GM12878 (cell line): ENCODE measurements around the gene LST1. TPM values are rescaled to one million over a fixed set of nuclear protein-coding genes. Genes with fewer than 3 reads are reported as not detected.
A peak's percentile ranks its signal among the peaks of the same experiment; 100 is the strongest.

ENCODE experiments used
- ATF2 ChIP-seq: IDR thresholded peaks from 2 replicates; pipeline ENCODE4 v1.6.1; 2012; ENCODE audit warnings: low read length, inconsistent platforms
- BCLAF1 ChIP-seq: fragments of 450-650 bp; IDR thresholded peaks from 2 replicates; pipeline ENCODE4 v1.6.1; 2017; ENCODE audit warnings: antibody characterized with exemption, mild to moderate bottlenecking, moderate library complexity
- CREB1 ChIP-seq: IDR thresholded peaks from 2 replicates; pipeline ENCODE4 v1.6.1; 2012; ENCODE audit warnings: low read depth, mild to moderate bottlenecking, inconsistent platforms
- CREM ChIP-seq: IDR thresholded peaks from 2 replicates; pipeline ENCODE4 v1.6.1; 2014; ENCODE audit warnings: antibody characterized with exemption, low read depth
- E2F8 ChIP-seq: fragments of 450-650 bp; IDR thresholded peaks from 2 replicates; pipeline ENCODE4 v1.6.1; 2018; ENCODE audit warnings: mild to moderate bottlenecking, low read depth, moderate library complexity; ENCODE audit not compliant: partially characterized antibody
- EP300 ChIP-seq, 2 experiments: fragments of 150-350 bp in 1 of 2; IDR thresholded peaks; 2 replicates each; pipeline ENCODE4 v1.6.1; 2011 to 2012; ENCODE audit warnings: low read depth in 2 of 2, low read length in 2 of 2, borderline replicate concordance in 1 of 2, improper control_type of control experiment in 1 of 2, inconsistent platforms in 1 of 2; ENCODE audit not compliant: control insufficient read depth in 1 of 2
- EZH2 ChIP-seq: IDR thresholded peaks from 2 replicates; pipeline ENCODE4 v1.6.1; 2012; ENCODE audit warnings: low read depth, mild to moderate bottlenecking, control low read depth, inconsistent platforms, low read length, borderline replicate concordance; ENCODE audit not compliant: control insufficient read depth
- HCFC1 ChIP-seq: fragments of 150-350 bp; IDR thresholded peaks from 2 replicates; pipeline ENCODE4 v1.6.1; 2014; ENCODE audit warnings: low read length
- HDAC2 ChIP-seq: fragments of 200-600 bp; sonication (generic); IDR thresholded peaks from 2 replicates; pipeline ENCODE4 v1.6.1; 2017
- MYC ChIP-seq: IDR thresholded peaks from 2 replicates; pipeline ENCODE4 v1.6.1; 2011; ENCODE audit warnings: mild to moderate bottlenecking, low read length, moderate library complexity, inconsistent platforms; ENCODE audit not compliant: insufficient read depth, insufficient replicate concordance, insufficient read length, severe bottlenecking
- NFYA ChIP-seq: IDR thresholded peaks from 2 replicates; pipeline ENCODE4 v1.6.1; 2011; ENCODE audit warnings: low read depth, mild to moderate bottlenecking, low read length, improper control_type of control experiment, borderline replicate concordance
- PBX3 ChIP-seq: IDR thresholded peaks from 2 replicates; pipeline ENCODE4 v1.6.1; 2011; ENCODE audit warnings: mild to moderate bottlenecking, low read depth, low read length, moderate library complexity; ENCODE audit not compliant: insufficient replicate concordance
- POLR2A ChIP-seq: IDR thresholded peaks from 2 replicates; pipeline ENCODE4 v1.6.1; 2011; ENCODE audit warnings: low read depth, mild to moderate bottlenecking, low read length
- RAD21 ChIP-seq: IDR thresholded peaks from 2 replicates; pipeline ENCODE4 v1.6.1; 2011; ENCODE audit warnings: mild to moderate bottlenecking, low read depth, low read length, moderate library complexity; ENCODE audit not compliant: insufficient read depth
- SIN3A ChIP-seq: IDR thresholded peaks from 2 replicates; pipeline ENCODE4 v1.6.1; 2012; ENCODE audit warnings: low read depth, low read length, improper control_type of control experiment
- SMAD5 ChIP-seq: IDR thresholded peaks from 2 replicates; pipeline ENCODE4 v1.6.1; 2016; ENCODE audit warnings: antibody characterized with exemption, low read depth
- SUPT20H ChIP-seq: IDR thresholded peaks from 2 replicates; pipeline ENCODE4 v1.6.1; 2011; ENCODE audit warnings: low read depth, mild to moderate bottlenecking, low read length, moderate library complexity, borderline replicate concordance; ENCODE audit not compliant: control insufficient read depth
- TAF1 ChIP-seq: IDR thresholded peaks from 2 replicates; pipeline ENCODE4 v1.6.1; 2011; ENCODE audit warnings: mild to moderate bottlenecking, low read depth, low read length, borderline replicate concordance
- TCF3 ChIP-seq: IDR thresholded peaks from 2 replicates; pipeline ENCODE4 v1.6.1; 2012; ENCODE audit warnings: low read depth, mild to moderate bottlenecking, low read length, borderline replicate concordance; ENCODE audit not compliant: insufficient read depth
- YY1 ChIP-seq: IDR thresholded peaks from 2 replicates; pipeline ENCODE4 v1.6.1; 2011; ENCODE audit warnings: low read depth, mild to moderate bottlenecking, low read length
- ZSCAN29 ChIP-seq: fragments of 450-650 bp; IDR thresholded peaks from 2 replicates; pipeline ENCODE4 v1.6.1; 2017; ENCODE audit warnings: mild to moderate bottlenecking, moderate library complexity
- polyA plus RNA-seq, 11 experiments: library from polyadenylated mRNA; depleted of rRNA in 4 of 11; unstranded in 6 of 11; stranded (reverse) in 5 of 11; fragments of >200 nt; fragmentation: Nextera tagmentation in 4 of 11; fragmentation: Illumina TruSeq in 1 of 11; extraction: Ambion mirVana in 4 of 11; extraction: Trizol in 1 of 11; gene quantifications; 1 replicate in 1 of 11; 2 replicates in 10 of 11; pipeline versions ENCODE4 v1.2.1 to v1.2.3, GENCODE V29; 2011 to 2016; ENCODE audit warnings: inconsistent platforms in 2 of 11, missing spikeins in 2 of 11, low read depth in 1 of 11
- total RNA-seq, 4 experiments: library from RNA; depleted of rRNA in 3 of 4; stranded (reverse); fragments of >200 nt in 3 of 4; fragmentation: Illumina TruSeq in 1 of 4; extraction: Trizol in 1 of 4; gene quantifications; 2 replicates each; pipeline versions ENCODE4 v1.2.1 to v1.2.3, GENCODE V29; 2013 to 2021

Gene LST1
- total and polyA plus RNA-seq, 10 of the 15 experiments (the other 5 are each of a cell fraction or from before 2014, with no cell fraction given), result 4.1 to 35.5 (median 16.4) TPM

- TF ChIP-seq EP300 (IDR thresholded peaks at IDR 0.05; ENCODE audit: borderline replicate concordance in 1 of 2, control insufficient read depth in 1 of 2, low read depth in 2 of 2, low read length in 2 of 2) (no peak), ATF2 (no peak), SMAD5 (peak; percentile 93), BCLAF1 (no peak), SUPT20H (no peak), POLR2A (peak; percentile 96), CREM (peak; percentile 61), MYC (peak; percentile 94), SIN3A (no peak), NFYA (no peak), YY1 (peak; percentile 95), ZSCAN29 (peak; percentile 93), PBX3 (no peak), HCFC1 (0 out of 2 replicates have a peak, but pooled peaks have one; percentile 46), RAD21 (no peak), TCF3 (peak; percentile 62; the same call in 1 of the 2 replicates), TAF1 (peak; percentile 100), CREB1 (peak; percentile 46), EZH2 (no peak), HDAC2 (no peak), E2F8 (peak; percentile 93)
Observed at GRCh38 chr6:31541658-31542521, 44.2 kb upstream of the LST1 start, which contains the start of gene DDX39B (continued).
